Calu3 (cell line): Measurements from ENCODE around the gene COMMD2. TPM values are rescaled to one million over a fixed set of nuclear protein-coding genes. Genes with fewer than 3 reads are reported as not detected.

Source experiments
- Bru-seq: library from RNA; stranded (reverse); fragments of 400-500 nt; gene quantifications from one replicate; lab custom pipeline; 2021; lab: Mats Ljungman, UMichigan
- BruChase-seq, 2 experiments: library from RNA; stranded (reverse); fragments of 400-500 nt; gene quantifications; one replicate each; lab custom pipeline; 2021; lab: Mats Ljungman, UMichigan
- BruUV-seq: library from RNA; stranded (reverse); fragments of 400-500 nt; replicated peaks from 2 replicates; lab custom pipeline; 2021; lab: Mats Ljungman, UMichigan
- CTCF ChIA-PET: fragments of 300-600 bp; sonication (Branson Sonifier 250); formaldehyde crosslinking; loops from one replicate; lab custom pipeline; 2022; ENCODE audit warnings: antibody characterized with exemption; lab: Charles Lee
- DNase-seq: peaks from one replicate; pipeline ENCODE4 v3.0.0; 2022
- H3K27ac Mint-ChIP-seq: one replicate; pipeline ENCODE4 v1.8.0; 2022; ENCODE audit warnings: mixed read lengths; ENCODE audit not compliant: unreplicated experiment
- H3K27me3 Mint-ChIP-seq: one replicate; pipeline ENCODE4 v1.8.0; 2022; ENCODE audit warnings: mixed read lengths; ENCODE audit not compliant: unreplicated experiment
- H3K36me3 Mint-ChIP-seq: one replicate; pipeline ENCODE4 v1.8.0; 2022; ENCODE audit warnings: mild to moderate bottlenecking, moderate library complexity, mixed read lengths; ENCODE audit not compliant: insufficient read depth, unreplicated experiment
- H3K4me1 Mint-ChIP-seq: one replicate; pipeline ENCODE4 v1.8.0; 2022; ENCODE audit warnings: mild to moderate bottlenecking, low read depth, mixed read lengths; ENCODE audit not compliant: unreplicated experiment
- H3K4me3 Mint-ChIP-seq: one replicate; pipeline ENCODE4 v1.8.0; 2022; ENCODE audit warnings: mild to moderate bottlenecking, low read depth, moderate library complexity, mixed read lengths; ENCODE audit not compliant: unreplicated experiment
- H3K9me3 Mint-ChIP-seq: one replicate; pipeline ENCODE4 v1.8.0; 2022; ENCODE audit warnings: low read depth, mixed read lengths; ENCODE audit not compliant: unreplicated experiment
- CTCF ChIP-seq: fragments of 200-600 bp; IDR thresholded peaks from one replicate; pipeline ENCODE4 v1.8.0; 2022; ENCODE audit warnings: antibody characterized with exemption; ENCODE audit not compliant: unreplicated experiment
- intact Hi-C: fragments of 100-400 bp; cut with micrococcal nuclease; formaldehyde crosslinking; loops from one replicate; pipeline ENCODE4 v1.10.0; 2022; ENCODE audit not compliant: unreplicated experiment
- long read RNA-seq: library from polyadenylated mRNA; stranded (forward); transcript quantifications from one replicate; pipeline ENCODE4 v2.0.0, GENCODE V29; 2022
- total RNA-seq: library from RNA; stranded (reverse); gene quantifications from 2 replicates; pipeline ENCODE4 v1.2.3, GENCODE V29; 2022

The COMMD2 gene
- total RNA-seq (73.0 and 77.1 TPM in 2 replicates), Bru-seq, nascent RNA (percentile 94 among the genes with signal in this experiment), BruChase-seq, experiment 1, labeled RNA remaining after a 6-hour chase (percentile 95 among the genes with signal in this experiment), BruChase-seq, experiment 2, labeled RNA remaining after a 2-hour chase (percentile 95 among the genes with signal in this experiment)
- long read RNA-seq, transcript COMMD2-203 (5 exons, 3,706 nt): major isoform, 141 of 176 reads
- long read RNA-seq, transcript COMMD2-207 (6 exons, 885 nt): minor isoform, 9 of 176 reads
- long read RNA-seq, partial matches to known transcripts: 4 of 176 reads
- long read RNA-seq, other reads (novel, unspliced or antisense): 15 of 176 reads

DNA sequence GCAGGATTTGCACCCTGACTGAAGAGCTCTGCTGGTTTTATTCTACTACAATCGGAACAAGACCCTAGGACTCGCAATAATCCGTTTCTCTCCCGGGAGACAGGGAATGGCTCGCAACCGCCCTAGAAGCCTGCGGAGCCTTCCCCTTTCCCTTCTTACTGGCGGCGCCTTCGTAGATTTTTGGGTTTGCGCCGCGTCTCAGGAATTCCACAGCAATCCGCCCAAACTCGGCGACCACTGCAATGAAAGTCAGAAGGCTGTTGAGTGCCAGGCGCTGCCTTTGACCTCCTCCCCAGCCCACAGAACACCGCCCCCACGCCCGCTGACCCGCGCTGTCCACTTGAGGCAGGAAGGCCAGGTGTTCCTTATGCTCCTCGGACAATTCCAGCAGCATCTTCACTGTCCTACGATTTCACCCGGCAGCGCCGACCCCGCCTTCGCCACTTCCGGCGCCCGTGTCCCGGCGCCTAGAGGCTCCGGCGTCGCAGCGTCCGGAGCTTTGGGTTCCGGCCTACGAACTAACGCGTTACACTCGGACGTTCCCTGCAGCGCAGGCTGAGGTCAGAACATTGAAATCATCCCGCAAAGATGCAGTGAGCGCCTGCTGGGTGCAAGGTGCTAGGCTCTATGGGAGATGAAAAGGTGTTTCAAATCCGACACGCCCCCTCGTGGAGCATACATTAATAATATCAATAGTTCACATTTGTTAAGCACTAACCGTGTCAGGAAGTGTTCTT is at the start of gene COMMD2:
TSS of gene COMMD2 (minus strand) at position 439 of the 737 bp plus-strand sequence. CDS start at position 394, 45 bp downstream.
- peaks cover 43% of the 10 kb centered on the region for H3K36me3 Mint-ChIP-seq
- CTCF ChIA-PET: interaction anchor here (1.0 to 2.1 kb wide), 14 partner anchors 13 to 243 kb away, joined by 3 to 9 read pairs (median 5); partner anchors contain the start of gene WWTR1
- H3K9me3 Mint-ChIP-seq: peaks cover 1% of the 10 kb centered on the region
- H3K27ac Mint-ChIP-seq: peak within 1 kb of the TSS; percentile 90
- H3K27me3 Mint-ChIP-seq: no peaks in the 10 kb centered on the region
- TSS peak; percentile 60 for BruUV-seq
- peaks cover 7% of the 10 kb centered on the region for H3K4me1 Mint-ChIP-seq
- DNase-seq: peak; percentile 92
- TF ChIP-seq CTCF: peak; percentile 51
- H3K4me3 Mint-ChIP-seq: peak within 1 kb of the TSS; percentile 99
- intact Hi-C loops: loop anchor here (1.0 kb wide), 1 partner anchor 240 kb away; no protein-coding TSS in a partner anchor

GRCh38 chr3:149801639-149802038 is 49.4 kb upstream of the COMMD2 start:
- Mint-ChIP-seq H3K36me3 (no peaks in the 10 kb centered on the region), H3K9me3 (peaks cover 8% of the 10 kb centered on the region), H3K27me3 (no peaks in the 10 kb centered on the region), H3K27ac (no peak overlapping the region), H3K4me1 (peaks cover 18% of the 10 kb centered on the region), H3K4me3 (no peak overlapping the region)
- intact Hi-C loops: no loop called here
- BruUV-seq: no TSS peak
- CTCF ChIA-PET: interaction anchor here (1.3 to 1.6 kb wide), 3 partner anchors 18 to 246 kb away, joined by 3 to 5 read pairs (median 4); no protein-coding TSS in a partner anchor
- no peak for TF ChIP-seq CTCF
- no peak for DNase-seq

DNA sequence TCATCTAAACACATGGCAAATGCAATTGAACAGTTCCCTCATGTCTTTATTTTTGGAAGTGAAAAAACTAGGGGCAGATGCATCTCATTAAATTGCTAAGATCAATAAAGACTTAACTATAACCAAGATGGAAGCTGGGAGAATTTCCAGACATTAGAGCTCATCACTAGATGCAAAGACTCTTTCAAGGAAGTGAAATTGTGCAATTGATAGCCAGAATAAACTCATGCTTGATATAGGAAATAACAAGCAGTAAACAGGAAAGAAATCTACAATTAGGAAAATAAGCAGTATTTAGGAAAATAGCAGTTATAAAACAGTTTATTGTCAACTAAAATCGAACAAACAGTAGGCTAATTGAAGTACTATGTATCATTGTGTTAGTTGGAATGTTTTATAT is 48.9 kb upstream of the COMMD2 start:
- peaks cover 18% of the 10 kb centered on the region for H3K4me1 Mint-ChIP-seq

More for the DNA sequence above, 48.9 kb upstream of the COMMD2 start:
- no peaks in the 10 kb centered on the region for H3K36me3 Mint-ChIP-seq
- no peak overlapping the region for H3K27ac Mint-ChIP-seq
- TF ChIP-seq CTCF: no peak
- intact Hi-C loops: no loop called here
- BruUV-seq: no TSS peak
- peaks cover 8% of the 10 kb centered on the region for H3K9me3 Mint-ChIP-seq
- no peak for DNase-seq
- H3K27me3 Mint-ChIP-seq: no peaks in the 10 kb centered on the region
- no peak overlapping the region for H3K4me3 Mint-ChIP-seq
- CTCF ChIA-PET: interaction anchor here (0.7 to 1.6 kb wide), 4 partner anchors 10 to 246 kb away, joined by 3 to 5 read pairs (median 4); no protein-coding TSS in a partner anchor
